ENCODE results near the gene CDT1. TPM values are rescaled to one million over a fixed set of nuclear protein-coding genes. Genes with fewer than 3 reads are reported as not detected.

The CDT1 gene
- total RNA-seq, 1 donor from 2014 or later, result 10.8 TPM

GRCh38 chr16:88817785-88818574, 14.4 kb downstream of the CDT1 start:
- intact Hi-C loops (cut with DNase I), result loop anchor here (5.0 kb wide), 1 partner anchor 34 kb away; no protein-coding TSS in a partner anchor
- Histone ChIP-seq H3K4me3 (no peak overlapping the region), H3K4me1 (peaks cover 5% of the 10 kb centered on the region), H3K9me3 (no peaks in the 10 kb centered on the region), H3K36me3 (peaks cover 0 to 14% of the 10 kb centered on the region in 2 donors), H3K27me3 (no peaks in the 10 kb centered on the region), H3K27ac (no peak overlapping the region)
- TF ChIP-seq POLR2AphosphoS5 (IDR thresholded peaks at IDR 0.05; ENCODE audit: insufficient read depth in 1 of 2, low read depth in 1 of 2) (peak in 1 of 2 donors; percentile 16), POLR2A (IDR thresholded peaks at IDR 0.05) (no peak), CTCF (IDR thresholded peaks at IDR 0.05) (no peak)
- DNase-seq (ENCODE audit: extremely low spot score in 2 of 2), result no peak

GRCh38 chr16:88818575-88818874, 14.9 kb downstream of the CDT1 start:
- TF ChIP-seq CTCF (IDR thresholded peaks at IDR 0.05) (no peak), POLR2AphosphoS5 (IDR thresholded peaks at IDR 0.05; ENCODE audit: insufficient read depth in 1 of 2, low read depth in 1 of 2) (peak in 1 of 2 donors; percentile 7)
- Histone ChIP-seq H3K9me3 (no peaks in the 10 kb centered on the region), H3K36me3 (peaks cover 0 to 14% of the 10 kb centered on the region in 2 donors), H3K4me3 (no peak overlapping the region), H3K4me1 (no peaks in the 10 kb centered on the region), H3K27me3 (no peaks in the 10 kb centered on the region), H3K27ac (no peak overlapping the region)
- intact Hi-C loops (cut with DNase I), result loop anchor here (5.0 kb wide), 1 partner anchor 34 kb away; no protein-coding TSS in a partner anchor
- no peak for DNase-seq (ENCODE audit: extremely low spot score in 2 of 2)

- Histone ChIP-seq H3K36me3 (peaks cover 0 to 17% of the 10 kb centered on the region in 2 donors), H3K9me3 (no peaks in the 10 kb centered on the region), H3K4me1 (no peaks in the 10 kb centered on the region), H3K27me3 (no peaks in the 10 kb centered on the region), H3K4me3 (no peak overlapping the region), H3K27ac (no peak overlapping the region)
- DNase-seq (ENCODE audit: extremely low spot score in 2 of 2), result no peak
- TF ChIP-seq POLR2A (IDR thresholded peaks at IDR 0.05) (no peak), POLR2AphosphoS5 (IDR thresholded peaks at IDR 0.05; ENCODE audit: insufficient read depth in 1 of 2, low read depth in 1 of 2) (no peak), CTCF (IDR thresholded peaks at IDR 0.05) (no peak)
- intact Hi-C loops (cut with DNase I), result loop anchor here (5.0 kb wide), 1 partner anchor 33 kb away; no protein-coding TSS in a partner anchor
Measured at GRCh38 chr16:88819126-88819525, 15.5 kb downstream of the CDT1 start.

GRCh38 chr16:88820385-88821025, 16.9 kb downstream of the CDT1 start:
- TF ChIP-seq CTCF (IDR thresholded peaks at IDR 0.05) (no peak), POLR2AphosphoS5 (IDR thresholded peaks at IDR 0.05; ENCODE audit: insufficient read depth in 1 of 2, low read depth in 1 of 2) (no peak), POLR2A (IDR thresholded peaks at IDR 0.05) (no peak)
- Histone ChIP-seq H3K4me1 (no peaks in the 10 kb centered on the region), H3K36me3 (peaks cover 0 to 25% of the 10 kb centered on the region in 2 donors), H3K9me3 (no peaks in the 10 kb centered on the region), H3K27ac (no peak overlapping the region), H3K4me3 (no peak overlapping the region), H3K27me3 (no peaks in the 10 kb centered on the region)
- intact Hi-C loops (cut with DNase I), result loop anchor here (5.0 kb wide), 1 partner anchor 237 kb away; no protein-coding TSS in a partner anchor
- no peak for DNase-seq (ENCODE audit: extremely low spot score in 2 of 2)

Measured in vagina (tissue), 2 donors.